GM12878 (cell line): ENCODE measurements around the gene CLIC3. TPM values are rescaled to one million over a fixed set of nuclear protein-coding genes. Genes with fewer than 3 reads are reported as not detected.

ENCODE experiments used
- ATAC-seq: fragments of 200-7000 bp; cut with Tn5 transposase; 3 replicates; pipeline ENCODE4 v1.9.1; 2020; ENCODE audit warnings: mild to moderate bottlenecking, moderate library complexity
- BruUV-seq: library from RNA; stranded (reverse); fragments of 400-500 nt; replicated peaks from 2 replicates; lab custom pipeline; 2021; lab: Mats Ljungman, UMichigan
- CTCF ChIA-PET: fragments of 300-600 bp; sonication (Branson Sonifier 250); formaldehyde crosslinking; extraction: SDS; loops from one replicate; lab custom pipeline; 2021; ENCODE audit warnings: inconsistent platforms; lab: Yijun Ruan, JAX
- POLR2A ChIA-PET: fragments of 350-600 bp; formaldehyde crosslinking; extraction: SDS; loops from one replicate; lab custom pipeline; 2021; ENCODE audit warnings: inconsistent platforms; lab: Charles Lee
- RAD21 ChIA-PET: fragments of 300-600 bp; sonication (Branson Sonifier 250); formaldehyde crosslinking; loops from one replicate; lab custom pipeline; 2023; ENCODE audit warnings: antibody characterized with exemption; ENCODE audit not compliant: unreplicated experiment; lab: Charles Lee
- SMC1A ChIA-PET: fragments of 300-600 bp; sonication (Branson Sonifier 250); formaldehyde crosslinking; loops from one replicate; lab custom pipeline; 2023; ENCODE audit not compliant: unreplicated experiment, uncharacterized antibody; lab: Charles Lee
- DNase-seq: peaks from one replicate; pipeline ENCODE4 v3.0.0-alpha.2; 2011; ENCODE audit warnings: low read depth, low spot score
- FAIRE-seq: peaks from 3 replicates; lab custom pipeline; 2011; peaks lifted over from hg19 to GRCh38; lab: Jason Lieb, UNC
- H2AFZ ChIP-seq: 2 replicates; pipeline ENCODE4 v1.6.0; 2011; ENCODE audit warnings: low read depth, low read length, control low read depth; ENCODE audit not compliant: control insufficient read depth
- H3K27ac ChIP-seq: 2 replicates; pipeline ENCODE4 v1.5.1; 2011; ENCODE audit warnings: control low read depth; ENCODE audit not compliant: control insufficient read depth, insufficient read depth
- H3K27me3 ChIP-seq, 2 experiments: replicated peaks in 1 of 2; 2 replicates each; pipeline versions ENCODE4 v1.6.0 to v1.6.1; 2011; ENCODE audit warnings: low read length in 1 of 2; ENCODE audit not compliant: control insufficient read depth in 2 of 2, insufficient read depth in 2 of 2
- H3K36me3 ChIP-seq, 2 experiments: 2 replicates each; pipeline ENCODE4 v1.5.1; 2011; ENCODE audit warnings: low read length in 1 of 2; ENCODE audit not compliant: control insufficient read depth in 2 of 2, insufficient read depth in 2 of 2
- H3K4me1 ChIP-seq: 2 replicates; pipeline ENCODE4 v1.6.1; 2011; ENCODE audit warnings: mild to moderate bottlenecking, low read length, moderate library complexity, mixed read lengths; ENCODE audit not compliant: control insufficient read depth, insufficient read depth
- H3K4me2 ChIP-seq: 2 replicates; pipeline ENCODE4 v1.6.0; 2011; ENCODE audit warnings: control low read depth; ENCODE audit not compliant: control insufficient read depth, insufficient read depth
- H3K4me3 ChIP-seq: fragments of 200-600 bp; sonication (generic); 2 replicates; pipeline ENCODE4 v1.5.1; 2016
- H3K79me2 ChIP-seq: 2 replicates; pipeline ENCODE4 v1.6.0; 2011; ENCODE audit warnings: low read length; ENCODE audit not compliant: control insufficient read depth, insufficient read depth
- H3K9ac ChIP-seq: 2 replicates; pipeline ENCODE4 v1.8.0; 2011; ENCODE audit warnings: low read length, control low read depth, mixed read lengths; ENCODE audit not compliant: control insufficient read depth, insufficient read depth
- H3K9me3 ChIP-seq: replicated peaks from 3 replicates; pipeline ENCODE4 v1.5.1; 2011; ENCODE audit warnings: mild to moderate bottlenecking, low read length; ENCODE audit not compliant: control insufficient read depth, insufficient read depth
- H4K20me1 ChIP-seq: 2 replicates; pipeline ENCODE4 v1.6.0; 2011; ENCODE audit not compliant: control insufficient read depth, insufficient read depth
- BCL11A ChIP-seq: IDR thresholded peaks from 2 replicates; pipeline ENCODE4 v1.6.1; 2011; ENCODE audit warnings: low read depth, low read length
- FOXM1 ChIP-seq: IDR thresholded peaks from 2 replicates; pipeline ENCODE4 v1.6.1; 2012; ENCODE audit warnings: low read depth, mild to moderate bottlenecking, inconsistent platforms, low read length, moderate library complexity
- GABPA ChIP-seq: IDR thresholded peaks from 2 replicates; pipeline ENCODE4 v1.6.1; 2014; ENCODE audit warnings: antibody characterized with exemption, low read depth, mild to moderate bottlenecking, inconsistent platforms
- JUND ChIP-seq: IDR thresholded peaks from 2 replicates; pipeline ENCODE4 v1.6.1; 2012; ENCODE audit warnings: low read depth, mild to moderate bottlenecking, low read length, improper control_type of control experiment, moderate library complexity
- POLR2AphosphoS2 ChIP-seq: IDR thresholded peaks from 2 replicates; pipeline ENCODE4 v1.6.1; 2011; ENCODE audit warnings: low read depth, mild to moderate bottlenecking, low read length, improper control_type of control experiment, moderate library complexity
- SP1 ChIP-seq: IDR thresholded peaks from one replicate; pipeline ENCODE4 v1.6.1; 2011; ENCODE audit warnings: low read depth, low read length
- SRF ChIP-seq, 2 experiments: IDR thresholded peaks; 2 replicates each; pipeline ENCODE4 v1.6.1; 2011; ENCODE audit warnings: low read depth in 2 of 2, low read length in 2 of 2, mild to moderate bottlenecking in 1 of 2, moderate library complexity in 1 of 2
- WGBS: methylation state at CpG from one replicate; pipeline ENCODE4 v1.1.6; 2016; ENCODE audit warnings: low lambda C conversion rate; ENCODE audit not compliant: insufficient replicate concordance, insufficient coverage; ENCODE audit errors: missing lambda C conversion rate; 5-methylcytosine and 5-hydroxymethylcytosine counted together
- in situ Hi-C: fragments of 300-500 bp; cut with MboI; formaldehyde crosslinking; loops from 9 replicates; pipeline ENCODE4 v1.14.3; 2018; ENCODE audit warnings: mixed read lengths
- intact Hi-C: fragments of 100-400 bp; cut with micrococcal nuclease; formaldehyde crosslinking; loops from one replicate; pipeline ENCODE4 v1.14.2; 2022; ENCODE audit not compliant: unreplicated experiment
- polyA plus RNA-seq, 11 experiments: library from polyadenylated mRNA; depleted of rRNA in 4 of 11; unstranded in 6 of 11; stranded (reverse) in 5 of 11; fragments of >200 nt; fragmentation: Nextera tagmentation in 4 of 11; fragmentation: Illumina TruSeq in 1 of 11; extraction: Ambion mirVana in 4 of 11; extraction: Trizol in 1 of 11; gene quantifications; 1 replicate in 1 of 11; 2 replicates in 10 of 11; pipeline versions ENCODE4 v1.2.1 to v1.2.3, GENCODE V29; 2011 to 2016; ENCODE audit warnings: inconsistent platforms in 2 of 11, missing spikeins in 2 of 11, low read depth in 1 of 11
- total RNA-seq, 4 experiments: library from RNA; depleted of rRNA in 3 of 4; stranded (reverse); fragments of >200 nt in 3 of 4; fragmentation: Illumina TruSeq in 1 of 4; extraction: Trizol in 1 of 4; gene quantifications; 2 replicates each; pipeline versions ENCODE4 v1.2.1 to v1.2.3, GENCODE V29; 2013 to 2021
- TF ChIP-seq, protein P1 (sequence below): IDR thresholded peaks from 2 replicates; pipeline ENCODE4 v1.6.1; 2012; ENCODE audit warnings: low read depth, low read length, improper control_type of control experiment
- TF ChIP-seq, protein P2 (sequence below): fragments of 450-650 bp; IDR thresholded peaks from 2 replicates; pipeline ENCODE4 v1.6.1; 2017; ENCODE audit warnings: mild to moderate bottlenecking, moderate library complexity

Gene CLIC3
- total and polyA plus RNA-seq, 10 of the 15 experiments (the other 5 are each of a cell fraction or from before 2014, with no cell fraction given), result 0.31 TPM; not detected in 9

- ChIA-PET RAD21 (interaction anchor here (0.5 to 2.1 kb wide), 5 partner anchors 14 to 121 kb away, joined by 3 to 109 read pairs (median 7); partner anchors contain the start of gene PAXX), CTCF (interaction anchor here (0.8 to 3.5 kb wide), 7 partner anchors 50 to 159 kb away, joined by 3 to 163 read pairs (median 7); partner anchors contain the start of gene CLIC3), SMC1A (interaction anchor here (1.7 to 2.4 kb wide), 2 partner anchors 87 to 100 kb away, joined by 5 to 77 read pairs; partner anchors contain the start of genes FUT7 and NPDC1), POLR2A (no interaction called here)
- H3K9me3 ChIP-seq, result no peaks in the 10 kb centered on the region
- no peak for DNase-seq
- WGBS, result 56% methylated on average over 27 of the region's 27 CpGs
- no peak for ATAC-seq
- BruUV-seq, result no TSS peak
- no peaks in the 10 kb centered on the region for H4K20me1 ChIP-seq
- H3K79me2 ChIP-seq, result peaks cover 19% of the 10 kb centered on the region
- no peak for TF ChIP-seq JUND
- no peak for TF ChIP-seq POLR2AphosphoS2
- TF ChIP-seq SRF (IDR thresholded peaks at IDR 0.05; ENCODE audit: low read depth in 2 of 2, low read length in 2 of 2), result no peak
- TF ChIP-seq SP1, result no peak
- TF ChIP-seq, protein P1, sequence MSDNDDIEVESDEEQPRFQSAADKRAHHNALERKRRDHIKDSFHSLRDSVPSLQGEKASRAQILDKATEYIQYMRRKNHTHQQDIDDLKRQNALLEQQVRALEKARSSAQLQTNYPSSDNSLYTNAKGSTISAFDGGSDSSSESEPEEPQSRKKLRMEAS, result no peak
- TF ChIP-seq BCL11A, result no peak
- TF ChIP-seq FOXM1, result no peak
- TF ChIP-seq GABPA, result no peak
- TF ChIP-seq, protein P2, sequence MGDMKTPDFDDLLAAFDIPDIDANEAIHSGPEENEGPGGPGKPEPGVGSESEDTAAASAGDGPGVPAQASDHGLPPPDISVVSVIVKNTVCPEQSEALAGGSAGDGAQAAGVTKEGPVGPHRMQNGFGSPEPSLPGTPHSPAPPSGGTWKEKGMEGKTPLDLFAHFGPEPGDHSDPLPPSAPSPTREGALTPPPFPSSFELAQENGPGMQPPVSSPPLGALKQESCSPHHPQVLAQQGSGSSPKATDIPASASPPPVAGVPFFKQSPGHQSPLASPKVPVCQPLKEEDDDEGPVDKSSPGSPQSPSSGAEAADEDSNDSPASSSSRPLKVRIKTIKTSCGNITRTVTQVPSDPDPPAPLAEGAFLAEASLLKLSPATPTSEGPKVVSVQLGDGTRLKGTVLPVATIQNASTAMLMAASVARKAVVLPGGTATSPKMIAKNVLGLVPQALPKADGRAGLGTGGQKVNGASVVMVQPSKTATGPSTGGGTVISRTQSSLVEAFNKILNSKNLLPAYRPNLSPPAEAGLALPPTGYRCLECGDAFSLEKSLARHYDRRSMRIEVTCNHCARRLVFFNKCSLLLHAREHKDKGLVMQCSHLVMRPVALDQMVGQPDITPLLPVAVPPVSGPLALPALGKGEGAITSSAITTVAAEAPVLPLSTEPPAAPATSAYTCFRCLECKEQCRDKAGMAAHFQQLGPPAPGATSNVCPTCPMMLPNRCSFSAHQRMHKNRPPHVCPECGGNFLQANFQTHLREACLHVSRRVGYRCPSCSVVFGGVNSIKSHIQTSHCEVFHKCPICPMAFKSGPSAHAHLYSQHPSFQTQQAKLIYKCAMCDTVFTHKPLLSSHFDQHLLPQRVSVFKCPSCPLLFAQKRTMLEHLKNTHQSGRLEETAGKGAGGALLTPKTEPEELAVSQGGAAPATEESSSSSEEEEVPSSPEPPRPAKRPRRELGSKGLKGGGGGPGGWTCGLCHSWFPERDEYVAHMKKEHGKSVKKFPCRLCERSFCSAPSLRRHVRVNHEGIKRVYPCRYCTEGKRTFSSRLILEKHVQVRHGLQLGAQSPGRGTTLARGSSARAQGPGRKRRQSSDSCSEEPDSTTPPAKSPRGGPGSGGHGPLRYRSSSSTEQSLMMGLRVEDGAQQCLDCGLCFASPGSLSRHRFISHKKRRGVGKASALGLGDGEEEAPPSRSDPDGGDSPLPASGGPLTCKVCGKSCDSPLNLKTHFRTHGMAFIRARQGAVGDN, result no peak
- H3K27ac ChIP-seq, result no peak overlapping the region
- no peak overlapping the region for H3K4me3 ChIP-seq
- in situ Hi-C loops, result loop anchor here (5.0 kb wide), 1 partner anchor 91 kb away; no protein-coding TSS in a partner anchor
- peaks cover 0 to 11% of the 10 kb centered on the region in 2 experiments; a peak in 2 of 4 replicates for H3K36me3 ChIP-seq
- no peaks in the 10 kb centered on the region for H3K27me3 ChIP-seq
- H3K4me1 ChIP-seq, result peaks cover 10% of the 10 kb centered on the region
- intact Hi-C loops, result loop anchor here (10.0 kb wide), 1 partner anchor 152 kb away; the partner anchor contains the start of genes CCDC183 and TMEM141
- no peak overlapping the region for H2AFZ ChIP-seq
- no peak for FAIRE-seq
- no peak overlapping the region for H3K9ac ChIP-seq
- no peak overlapping the region for H3K4me2 ChIP-seq
Measured at GRCh38 chr9:136946228-136947027, 49.9 kb downstream of the CLIC3 start.
